ENCODE data around the gene EEF1AKMT2.

EEF1AKMT2 gene

GRCh38 chr10:124719213-124719851 is 72.4 kb downstream of the EEF1AKMT2 start:
- DNase-seq (ENCODE audit: low read depth): no peak

DNA sequence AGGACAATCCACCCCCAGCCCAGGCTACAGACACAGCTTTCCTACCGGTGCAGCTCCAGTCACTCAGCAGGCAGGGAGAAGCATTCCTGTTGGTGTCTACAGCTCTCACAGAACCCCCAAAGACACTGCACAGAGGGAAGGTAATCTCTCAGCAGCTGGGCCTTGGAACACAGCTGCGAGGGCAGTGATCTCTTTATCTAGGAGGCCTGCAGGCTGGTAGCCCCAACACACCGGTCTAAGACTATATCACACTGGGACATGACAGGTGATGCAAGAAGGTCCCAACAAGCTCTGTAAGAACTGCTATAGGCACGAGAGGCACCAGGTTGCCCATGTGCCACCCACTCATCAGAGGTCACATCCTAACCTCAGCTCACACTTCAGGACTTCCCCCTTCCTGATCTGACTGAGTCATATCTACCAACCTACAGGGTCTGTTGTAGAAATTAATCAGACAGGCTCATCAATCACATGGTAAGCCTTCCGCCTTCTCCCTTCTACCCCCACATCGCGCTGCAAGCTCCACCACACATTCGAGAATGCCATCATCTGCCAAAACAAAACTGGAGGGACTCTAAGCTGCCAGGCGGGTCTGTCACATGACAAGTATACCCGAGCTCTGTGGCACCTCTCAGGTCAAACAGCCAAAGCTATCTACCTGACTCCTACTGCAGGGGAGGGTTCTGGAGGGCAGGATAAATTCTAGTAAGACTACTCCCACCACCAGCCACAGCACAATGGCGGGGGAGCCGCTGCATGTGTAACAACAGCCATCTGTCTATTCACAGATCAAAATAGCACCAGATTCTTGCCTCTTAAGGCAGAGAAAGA is 73.6 kb downstream of the EEF1AKMT2 start:
- DNase-seq (ENCODE audit: low read depth): no peak

DNA sequence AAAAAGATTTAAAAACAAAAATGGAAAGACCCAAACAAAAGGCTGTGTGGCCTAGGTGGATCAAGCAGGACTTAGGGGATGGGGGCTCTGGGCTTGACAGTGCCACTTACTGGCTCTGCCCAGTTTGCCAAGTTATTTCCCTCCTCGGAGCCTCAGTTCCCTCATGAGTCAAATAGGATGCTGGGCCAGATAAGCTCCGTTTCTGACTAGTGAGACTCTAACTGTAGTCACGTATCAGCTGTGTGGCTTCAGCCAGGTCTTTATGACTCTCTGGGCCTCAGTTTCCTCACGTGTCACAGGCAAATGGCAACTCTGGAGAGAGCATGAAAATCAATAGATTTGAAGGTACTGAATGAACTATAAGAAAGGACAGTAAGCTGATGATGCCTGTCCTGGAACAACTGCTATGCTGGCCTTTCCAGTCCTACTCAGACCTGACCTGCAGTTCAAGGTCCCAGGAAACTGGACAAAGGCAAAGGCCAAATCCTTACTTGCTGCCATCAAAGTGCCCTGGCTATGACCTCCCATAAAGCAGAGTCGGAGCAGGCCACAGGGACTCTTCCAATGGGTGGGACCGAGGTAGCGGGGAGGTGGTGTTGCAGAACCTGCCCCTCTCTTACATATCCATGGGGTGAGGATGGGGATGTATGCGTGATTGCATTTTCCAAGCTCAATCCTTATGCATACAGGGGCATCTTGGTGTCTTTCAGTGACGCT is 74.5 kb downstream of the EEF1AKMT2 start:
- no peak for DNase-seq (ENCODE audit: low read depth)

GRCh38 chr10:124716369-124716768 is 75.3 kb downstream of the EEF1AKMT2 start:
- no peak for DNase-seq (ENCODE audit: low read depth)

DNA sequence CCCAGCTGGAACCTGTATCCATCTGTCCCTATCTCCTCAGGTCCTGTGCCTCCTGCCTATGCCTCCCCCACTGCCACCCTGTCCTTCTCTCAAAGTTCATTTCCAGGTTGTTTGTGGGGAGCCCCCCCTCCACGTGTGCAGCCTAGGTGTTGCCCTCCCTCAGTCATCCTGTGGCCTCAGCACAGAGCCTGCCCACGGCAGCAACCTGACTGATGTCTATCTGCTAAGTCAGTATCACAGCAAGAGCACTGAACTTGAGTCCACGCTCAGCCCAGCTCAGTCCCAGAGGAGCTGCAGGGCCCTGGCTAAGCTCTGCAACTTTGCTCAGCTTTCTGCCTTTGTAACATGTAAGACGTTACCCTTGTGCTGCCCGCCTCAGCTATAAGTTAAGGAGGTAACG is 76.2 kb downstream of the EEF1AKMT2 start:
- DNase-seq (ENCODE audit: low read depth): no peak

DNA sequence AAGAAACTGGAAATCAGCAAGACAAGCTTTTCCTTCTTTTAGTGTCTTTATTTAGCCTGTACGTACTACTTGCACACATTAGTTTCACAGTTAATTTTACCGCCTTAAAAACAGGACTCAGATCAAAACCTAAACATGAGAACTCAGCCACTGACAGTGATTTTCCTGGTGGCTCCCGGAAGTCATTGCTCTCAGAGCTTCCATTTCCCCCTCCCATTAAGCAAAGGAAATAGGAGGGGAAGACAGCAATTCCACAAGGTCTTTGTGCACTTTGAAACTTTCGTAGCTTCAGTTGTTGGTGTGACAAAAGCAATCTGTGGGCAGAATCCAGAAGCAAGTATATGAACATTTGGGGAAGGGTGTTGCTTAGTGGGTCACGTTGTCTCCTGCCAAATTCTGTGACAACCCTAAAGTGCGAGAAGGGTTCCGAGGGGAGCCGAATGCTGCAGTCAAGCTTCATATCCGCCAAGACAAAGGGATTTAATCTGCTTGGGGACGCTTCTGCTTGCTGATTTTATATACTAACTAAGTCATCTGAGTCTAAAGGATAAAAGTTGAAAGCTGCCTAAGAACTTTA is 77.9 kb downstream of the EEF1AKMT2 start:
- DNase-seq (ENCODE audit: low read depth): no peak

DNA sequence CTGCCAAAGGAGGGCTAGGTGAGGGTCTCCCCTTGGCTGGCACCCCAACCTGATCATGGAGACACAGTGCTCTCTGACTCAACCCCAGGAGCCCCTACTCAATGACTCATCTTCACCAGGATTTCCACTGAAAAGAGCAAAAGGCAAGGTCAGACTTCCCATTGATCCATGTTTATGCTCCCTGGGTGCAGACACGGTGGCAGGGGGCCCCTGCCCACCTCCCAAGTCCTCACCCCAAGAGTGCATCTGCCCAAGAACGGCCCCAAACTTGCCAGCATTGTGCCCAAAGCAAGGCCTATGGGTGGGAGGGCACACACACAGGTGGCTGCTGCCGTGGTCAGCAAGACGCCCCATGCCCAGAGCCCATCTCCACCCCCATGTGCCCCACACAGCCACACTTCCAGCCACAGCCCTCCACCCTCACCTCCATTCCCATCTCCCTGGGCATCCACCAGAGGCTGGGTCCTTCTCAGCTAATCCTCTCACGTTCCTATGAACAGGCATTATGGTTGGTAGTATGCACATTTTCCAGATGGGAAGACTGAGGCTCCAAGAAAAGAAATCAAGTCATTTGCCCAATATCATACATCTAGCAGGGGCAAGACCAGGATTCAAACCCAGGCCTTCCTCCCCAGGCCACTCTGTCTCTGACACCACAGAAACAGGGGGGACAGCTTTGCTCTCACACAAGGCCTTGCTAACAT is 78.8 kb downstream of the EEF1AKMT2 start:
- no peak for DNase-seq (ENCODE audit: low read depth)

GRCh38 chr10:124711145-124711544 is 80.5 kb downstream of the EEF1AKMT2 start:
- no peak for DNase-seq (ENCODE audit: low read depth)

DNA sequence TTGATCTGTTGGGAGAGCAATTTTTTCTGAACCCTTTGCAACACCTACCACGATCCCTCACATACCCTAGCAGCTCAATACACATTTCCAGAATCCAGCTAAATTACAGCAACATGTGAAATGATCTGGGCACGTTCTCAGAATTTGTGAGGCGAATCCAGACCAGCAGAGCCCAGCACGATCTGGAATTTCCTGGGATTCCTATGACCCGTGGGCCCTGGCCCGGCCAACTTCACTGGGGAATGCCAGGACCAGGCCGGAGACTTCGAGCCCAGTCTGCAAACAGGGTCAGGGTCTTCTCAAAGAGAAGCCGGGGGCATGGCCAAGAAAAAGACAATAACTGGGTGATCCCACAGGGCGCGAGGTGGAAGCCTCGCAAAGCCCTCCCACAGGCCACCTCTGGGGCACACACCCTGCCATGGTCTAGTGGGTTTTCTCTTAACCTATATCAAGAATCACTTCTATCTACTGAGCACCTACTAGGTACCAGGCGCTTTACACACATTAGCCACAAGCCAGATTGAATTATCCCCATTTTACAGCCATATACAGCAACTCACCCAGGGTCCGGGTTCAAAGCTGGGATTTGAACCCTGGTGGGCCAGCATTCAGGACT is 81.3 kb downstream of the EEF1AKMT2 start:
- DNase-seq (ENCODE audit: low read depth): no peak

DNA sequence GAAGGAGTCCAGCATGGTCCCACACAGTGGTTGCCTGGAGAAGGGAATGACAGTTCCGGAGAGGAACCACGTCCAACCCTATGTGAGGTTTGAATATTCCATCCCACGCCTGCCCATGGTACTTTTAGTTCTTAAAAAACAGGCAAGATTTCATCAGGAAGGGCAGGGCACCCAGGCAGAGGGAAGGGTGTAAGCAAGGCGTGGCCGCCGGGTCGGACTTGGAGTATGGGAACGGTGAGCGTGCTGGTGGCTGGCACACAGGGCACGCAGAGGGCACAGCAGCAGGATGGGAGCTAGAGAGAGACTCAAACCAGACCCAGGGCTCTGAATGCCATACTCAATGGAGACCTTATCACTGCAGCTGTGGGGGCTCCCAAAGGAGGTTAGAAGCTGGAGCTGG is 81.8 kb downstream of the EEF1AKMT2 start:
- DNase-seq (ENCODE audit: low read depth): no peak

GRCh38 chr10:124708922-124709520 is 82.7 kb downstream of the EEF1AKMT2 start:
- DNase-seq (ENCODE audit: low read depth): no peak

- DNase-seq (ENCODE audit: low read depth): no peak
These were observed 83.4 kb downstream of the EEF1AKMT2 start for GRCh38 chr10:124708246-124708779.
